GM19023 (cell line): Measurements from ENCODE around the gene CX3CL1.
"Not testable (repeated sequence)": the region's sequence is repeated elsewhere in the genome, so short reads cannot be mapped to it uniquely, and the experiment has no call there.

ENCODE experiments used
- ATAC-seq: cut with Tn5 transposase; IDR thresholded peaks from one replicate; pipeline ENCODE4 v1.9.1; 2021; ENCODE audit warnings: mild to moderate bottlenecking, moderate library complexity; ENCODE audit not compliant: unreplicated experiment

The CX3CL1 gene

GRCh38 chr16:57356547-57356946, 15.7 kb upstream of the CX3CL1 start:
- ATAC-seq: no peak

DNA sequence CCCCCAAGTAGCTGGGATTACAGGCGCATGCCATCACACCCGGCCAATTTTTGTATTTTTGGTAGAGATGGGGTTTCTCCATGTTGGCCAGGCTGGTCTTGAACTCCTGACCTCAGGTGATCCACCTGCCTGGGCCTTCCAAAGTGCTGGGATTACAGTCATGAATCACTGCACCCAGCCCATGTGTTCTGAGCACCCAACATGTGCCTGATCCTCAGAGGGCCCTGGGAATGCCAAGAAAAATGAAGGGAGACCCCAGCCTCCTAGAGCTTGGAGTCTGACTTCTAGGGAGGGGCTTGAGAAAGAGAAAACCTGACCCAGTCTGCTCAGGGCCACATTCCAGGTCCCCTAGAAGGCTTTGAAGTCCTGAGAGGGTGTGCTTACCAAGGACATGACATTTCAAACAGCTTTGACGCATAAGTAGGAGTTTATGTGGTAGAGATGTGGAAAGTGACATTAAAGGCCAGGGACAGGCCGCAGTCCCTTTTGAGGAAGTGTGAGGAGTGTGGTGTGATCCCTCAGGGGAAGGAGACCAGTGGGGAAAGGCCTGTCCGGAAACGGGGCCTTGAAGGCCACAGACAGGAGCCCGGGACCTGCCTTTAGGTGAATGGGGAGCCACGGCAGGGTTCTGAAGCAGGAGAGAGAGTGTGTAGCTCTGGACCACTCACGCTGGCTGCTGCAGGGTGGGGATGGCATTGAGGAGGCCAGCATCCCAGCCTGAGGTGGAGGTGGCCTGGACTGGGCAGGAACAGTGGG, 14.8 kb upstream of the CX3CL1 start:
- ATAC-seq: no peak

GRCh38 chr16:57358086-57358420, 14.2 kb upstream of the CX3CL1 start:
- peak; percentile 12 for ATAC-seq

GRCh38 chr16:57358527-57359095, 13.7 kb upstream of the CX3CL1 start, which contains the start of gene CCL22:
CCL22 (plus strand) TSS chr16:57358783; CDS start chr16:57358817, 34 bp downstream.
- peak; percentile 57 for ATAC-seq

DNA sequence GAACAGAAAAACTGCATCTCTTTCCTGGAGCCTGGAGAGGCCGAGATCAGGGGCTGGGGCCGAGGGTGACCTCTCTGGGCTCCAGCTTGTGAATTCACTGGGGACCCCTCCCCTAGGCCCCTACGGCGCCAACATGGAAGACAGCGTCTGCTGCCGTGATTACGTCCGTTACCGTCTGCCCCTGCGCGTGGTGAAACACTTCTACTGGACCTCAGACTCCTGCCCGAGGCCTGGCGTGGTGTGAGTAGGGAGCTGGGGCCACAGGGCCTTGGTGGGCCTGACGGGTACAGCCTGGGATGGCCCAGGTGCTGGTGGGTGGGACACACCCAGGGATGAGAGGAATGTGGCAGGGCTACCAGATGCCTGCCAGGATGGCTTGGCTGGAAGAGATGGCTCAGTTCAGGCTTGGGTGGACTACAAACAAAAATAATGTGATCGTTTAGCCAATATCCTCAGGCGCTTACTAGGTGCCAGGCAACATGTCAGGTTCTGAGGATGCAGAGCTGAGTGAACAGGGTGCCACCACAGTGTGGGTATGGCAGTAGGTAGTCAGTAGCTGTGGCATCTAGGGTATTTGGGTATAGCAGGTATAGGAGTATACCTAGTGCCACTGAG, 11.9 kb upstream of the CX3CL1 start:
- ATAC-seq: no peak

- ATAC-seq: no peak
Observed at GRCh38 chr16:57361404-57361803, 10.9 kb upstream of the CX3CL1 start.

GRCh38 chr16:57364143-57364542, 8.1 kb upstream of the CX3CL1 start:
- no peak for ATAC-seq

- ATAC-seq: no peak
Observed at GRCh38 chr16:57366544-57367040, 5.7 kb upstream of the CX3CL1 start.

GRCh38 chr16:57367116-57367752, 5.1 kb upstream of the CX3CL1 start:
- ATAC-seq: no peak

DNA sequence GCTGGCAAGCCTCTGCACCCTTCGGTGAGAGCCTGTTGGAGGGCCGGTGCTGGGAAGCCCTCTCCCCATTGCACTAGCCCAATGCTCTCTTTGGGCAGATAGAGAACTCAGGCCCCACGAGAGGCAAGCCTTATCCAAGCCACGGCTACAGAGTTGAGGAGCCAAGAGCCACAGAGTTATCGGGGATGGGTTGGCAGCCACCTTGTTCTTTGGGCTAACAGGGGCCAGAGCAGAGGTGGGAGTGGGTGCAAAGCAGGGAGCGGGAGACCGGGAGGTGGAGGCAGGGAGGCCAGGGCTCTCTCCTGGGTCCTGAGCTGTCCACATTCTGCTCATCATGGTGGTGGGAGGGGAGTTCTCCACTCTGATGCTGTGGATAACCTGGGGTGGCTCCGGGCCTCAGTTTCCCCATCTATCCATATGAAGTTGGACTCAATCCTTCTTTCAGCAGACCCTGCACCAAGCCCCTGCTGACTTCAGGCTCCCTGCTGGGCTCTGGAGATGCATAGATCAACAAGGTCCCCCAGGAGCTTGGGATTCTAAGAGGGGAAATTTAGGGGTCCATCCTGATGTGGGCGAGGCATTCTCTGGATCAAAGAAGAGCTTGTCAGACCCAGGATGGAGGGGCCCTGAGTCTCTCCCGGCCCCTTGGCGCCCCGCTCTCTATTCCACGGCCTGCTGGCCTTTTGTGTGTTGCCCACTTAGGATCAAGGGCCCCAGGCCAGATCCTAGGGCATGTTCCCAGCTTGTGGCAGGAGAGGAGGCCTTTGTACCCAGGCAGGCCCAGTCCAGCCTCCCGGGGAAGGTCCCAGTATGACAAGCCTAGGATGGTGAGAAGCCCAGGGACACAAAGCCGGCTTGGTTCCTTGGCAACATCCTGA, 557 bp upstream of the CX3CL1 start:
- no peak for ATAC-seq

DNA sequence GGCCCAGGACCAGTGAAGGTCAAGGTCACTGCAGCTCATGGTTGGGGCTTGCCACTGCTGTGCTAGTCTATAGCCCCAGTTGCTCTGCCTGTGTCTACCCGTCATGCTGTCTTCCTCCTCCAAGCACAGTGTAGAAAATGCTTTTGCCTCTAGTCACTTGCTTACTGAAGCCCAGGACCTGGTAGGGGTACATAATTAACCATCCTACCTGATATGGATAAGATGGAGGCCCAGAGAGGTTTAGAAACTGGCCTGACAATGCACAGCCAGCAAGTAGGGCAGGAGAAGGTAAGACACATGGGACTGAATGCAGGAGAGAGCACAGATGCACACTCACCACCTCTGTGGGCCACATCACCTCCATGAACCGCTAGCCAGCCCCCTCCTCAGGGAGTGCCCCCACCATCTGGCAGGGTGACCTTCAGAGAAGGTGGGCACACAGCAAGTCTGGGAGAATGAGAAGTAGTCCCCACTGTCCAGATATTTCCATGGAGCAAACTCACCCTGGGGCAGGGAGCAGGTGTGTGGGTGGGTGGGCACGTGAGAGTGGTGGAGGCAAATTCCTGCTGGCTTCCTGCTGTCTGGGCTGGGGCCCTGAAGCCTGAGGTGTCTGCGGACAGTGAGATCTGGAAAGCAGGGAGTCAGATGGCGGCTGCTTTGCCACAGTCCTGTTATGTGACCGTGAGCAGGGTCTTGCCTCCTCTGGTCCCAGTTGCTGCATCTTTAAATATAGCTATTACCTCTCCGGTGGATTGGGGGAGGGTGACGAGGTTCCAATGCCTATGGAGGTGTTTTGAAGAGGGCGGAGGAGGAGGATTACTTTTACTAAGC, 1.0 kb downstream of the CX3CL1 start:
- ATAC-seq: no peak

- no peak for ATAC-seq
Observed at GRCh38 chr16:57374067-57374534, 1.8 kb downstream of the CX3CL1 start.

GRCh38 chr16:57374925-57375465, 2.7 kb downstream of the CX3CL1 start:
- not testable (repeated sequence) for ATAC-seq

DNA sequence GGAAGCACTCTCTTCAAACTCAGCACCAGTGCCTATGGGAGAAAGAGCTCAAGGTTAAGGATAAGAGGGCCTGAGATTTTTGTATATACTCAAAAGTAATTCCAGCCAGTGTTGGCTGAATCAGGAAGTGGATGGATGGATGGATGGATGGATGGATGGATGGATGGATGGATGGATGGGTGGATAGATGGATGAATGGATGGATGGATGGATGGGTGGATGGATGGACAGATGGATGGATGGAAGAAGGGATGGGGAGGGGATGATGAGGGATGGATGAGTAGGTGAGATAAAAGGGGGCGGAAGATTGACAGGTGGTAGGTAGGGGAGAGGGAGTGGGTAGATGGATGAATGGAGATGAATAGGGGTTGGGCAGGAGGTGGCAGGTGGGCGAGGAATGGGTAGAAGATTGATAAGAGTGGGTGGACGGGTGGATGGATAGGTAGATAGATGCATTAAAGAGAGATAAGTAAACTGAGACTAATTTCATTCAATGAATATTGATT, 4.1 kb downstream of the CX3CL1 start:
- ATAC-seq: no peak

- ATAC-seq: peak; percentile 74
Observed at GRCh38 chr16:57377080-57377841, 5.0 kb downstream of the CX3CL1 start.

GRCh38 chr16:57379579-57379978, 7.3 kb downstream of the CX3CL1 start:
- no peak for ATAC-seq

DNA sequence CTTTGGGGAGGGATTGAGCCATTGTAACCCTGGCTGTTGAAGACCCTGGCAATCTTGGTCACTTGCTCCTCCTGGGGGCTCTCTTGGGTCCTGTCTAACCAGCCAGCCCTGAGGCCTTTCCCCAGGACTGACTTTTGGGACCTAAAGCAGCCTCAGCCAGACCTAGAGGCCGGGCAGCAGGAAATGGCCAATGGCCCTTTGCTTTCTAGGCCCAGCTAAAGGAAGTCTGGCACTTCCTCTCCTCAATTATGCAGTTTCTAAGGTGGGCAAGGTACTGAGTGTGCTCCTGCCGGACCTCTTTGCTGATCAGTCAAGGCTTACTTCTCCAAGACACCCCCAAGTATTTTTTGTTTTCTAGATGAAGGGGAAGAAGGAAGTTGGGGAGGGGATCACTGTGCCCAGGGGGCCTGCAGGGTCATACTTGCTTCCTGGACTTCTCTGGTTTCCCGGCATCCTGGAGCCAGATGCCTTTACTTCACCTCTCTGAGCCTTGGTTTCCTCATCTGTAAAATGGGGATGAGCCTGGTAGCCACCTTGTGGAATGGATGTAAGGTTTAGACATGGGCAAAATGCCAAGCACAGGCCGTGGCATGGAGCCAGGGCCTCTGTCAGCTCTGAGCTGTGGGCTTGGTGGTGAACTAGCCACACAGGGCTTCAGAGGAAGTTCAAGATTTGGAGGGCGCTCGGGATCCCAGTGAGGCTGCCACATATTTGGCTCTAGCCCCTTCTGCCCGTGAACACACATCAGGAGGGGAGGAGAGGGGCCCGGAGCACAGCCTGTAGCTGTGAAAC, 8.6 kb downstream of the CX3CL1 start:
- no peak for ATAC-seq
